Activated CD4-positive, alpha-beta memory T cell treated with anti-CD3 and anti-CD28 coated beads, Interleukin-2, amount 10 ng/mL, durations not matched to agents 7 days and 5 days (primary cell): ENCODE measurements around the gene LTBP3. TPM values are rescaled to one million over a fixed set of nuclear protein-coding genes. Genes with fewer than 3 reads are reported as not detected.

ENCODE experiments used
- CTCF ChIA-PET: fragments of 350-600 bp; sonication (Branson Sonifier 250); formaldehyde crosslinking; loops from one replicate; lab custom pipeline; 2021; ENCODE audit warnings: antibody characterized with exemption, inconsistent platforms; lab: Charles Lee
- POLR2A ChIA-PET: fragments of 350-600 bp; sonication (Branson Sonifier 250); formaldehyde crosslinking; loops from one replicate; lab custom pipeline; 2021; ENCODE audit warnings: antibody characterized with exemption; lab: Charles Lee
- DNase-seq: peaks from one replicate; pipeline ENCODE4 v3.0.0-alpha.2; 2020
- H3K27ac Mint-ChIP-seq: one replicate; pipeline ENCODE4 v1.8.0; 2021; ENCODE audit warnings: mild to moderate bottlenecking, mixed read lengths
- H3K27me3 Mint-ChIP-seq: one replicate; pipeline ENCODE4 v1.8.0; 2021; ENCODE audit warnings: mixed read lengths
- H3K36me3 Mint-ChIP-seq: one replicate; pipeline ENCODE4 v1.8.0; 2021; ENCODE audit warnings: low read depth, mixed read lengths
- H3K4me1 Mint-ChIP-seq: one replicate; pipeline ENCODE4 v1.8.0; 2021; ENCODE audit warnings: mixed read lengths
- H3K4me3 Mint-ChIP-seq: one replicate; pipeline ENCODE4 v1.8.0; 2021; ENCODE audit warnings: mild to moderate bottlenecking, mixed read lengths
- H3K9me3 Mint-ChIP-seq: one replicate; pipeline ENCODE4 v1.8.0; 2021; ENCODE audit warnings: mixed read lengths
- total RNA-seq, 2 experiments: library from RNA; stranded (reverse); gene quantifications; one replicate each; pipeline ENCODE4 v1.2.3, GENCODE V29; 2021

Gene LTBP3
- 10 to 100 TPM; 55.4 to 60.0 TPM for total RNA-seq

DNA sequence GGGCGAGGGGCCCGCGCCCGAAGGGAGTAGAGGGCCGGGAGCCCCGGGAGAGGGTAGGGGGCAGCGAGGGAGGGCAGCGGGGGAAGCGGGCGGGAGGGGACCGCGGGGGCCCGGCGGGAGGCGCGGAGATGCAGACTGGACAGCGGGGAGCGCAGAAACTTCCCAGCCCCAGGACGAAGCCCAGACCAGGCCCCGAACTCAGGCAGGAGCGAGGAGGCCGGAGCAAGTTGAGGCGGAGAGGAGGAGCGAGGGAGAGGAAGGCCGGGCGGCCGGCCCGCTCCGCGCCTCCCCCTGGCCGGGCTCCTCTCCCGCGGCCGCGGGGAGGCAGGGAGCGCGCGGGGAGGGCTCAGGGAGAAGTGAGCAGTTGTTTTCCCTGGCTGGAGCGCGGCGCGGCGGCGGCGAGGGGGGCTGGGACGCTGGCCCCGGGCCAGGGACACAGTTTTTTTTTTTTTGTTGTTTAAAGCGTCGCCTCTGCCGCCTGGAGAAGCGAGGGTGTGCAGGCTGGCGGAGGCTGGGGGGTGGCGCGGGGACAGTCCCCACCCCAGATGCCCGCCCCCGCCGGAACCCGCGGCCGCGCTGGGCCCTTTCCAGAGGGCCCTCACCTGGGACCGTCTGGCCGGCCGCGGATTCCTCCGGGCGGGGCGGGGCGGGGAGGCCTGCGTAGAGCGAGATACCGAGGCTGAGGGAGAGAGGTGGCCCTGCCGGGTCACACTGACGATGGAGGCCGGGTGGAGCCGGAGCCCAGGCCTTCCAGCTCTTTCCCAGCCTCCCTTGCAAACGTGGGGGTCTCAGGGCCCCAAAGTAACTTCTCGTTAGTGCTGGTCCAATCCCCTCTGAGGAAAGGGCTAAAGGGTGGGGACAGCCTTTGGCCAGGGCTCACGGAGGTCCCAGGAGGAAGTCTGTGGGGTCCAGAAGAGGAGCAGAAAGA lies at the start of gene LTBP3:
Gene LTBP3, minus strand, starts transcription at position 358 of the 928 bp plus-strand sequence. CDS start 400 bp downstream, outside the sequence.
- H3K36me3 Mint-ChIP-seq, result no peaks in the 10 kb centered on the region
- peak within 1 kb of the TSS; percentile 74 for H3K4me3 Mint-ChIP-seq
- no peaks in the 10 kb centered on the region for H3K9me3 Mint-ChIP-seq
- peak within 1 kb of the TSS; percentile 74 for H3K27ac Mint-ChIP-seq
- H3K4me1 Mint-ChIP-seq, result peaks cover 56% of the 10 kb centered on the region
- no peaks in the 10 kb centered on the region for H3K27me3 Mint-ChIP-seq
- POLR2A ChIA-PET, result interaction anchor here (0.9 to 4.1 kb wide), 8 partner anchors 12 to 60 kb away, joined by 3 to 31 read pairs (median 3); partner anchors contain the start of genes EHBP1L1, FAM89B, PCNX3 and ZNRD2
- CTCF ChIA-PET, result interaction anchor here (0.7 to 1.2 kb wide), 3 partner anchors 14 to 46 kb away, joined by 3 read pairs; partner anchors contain the start of gene FAM89B
- DNase-seq, result no peak

DNA sequence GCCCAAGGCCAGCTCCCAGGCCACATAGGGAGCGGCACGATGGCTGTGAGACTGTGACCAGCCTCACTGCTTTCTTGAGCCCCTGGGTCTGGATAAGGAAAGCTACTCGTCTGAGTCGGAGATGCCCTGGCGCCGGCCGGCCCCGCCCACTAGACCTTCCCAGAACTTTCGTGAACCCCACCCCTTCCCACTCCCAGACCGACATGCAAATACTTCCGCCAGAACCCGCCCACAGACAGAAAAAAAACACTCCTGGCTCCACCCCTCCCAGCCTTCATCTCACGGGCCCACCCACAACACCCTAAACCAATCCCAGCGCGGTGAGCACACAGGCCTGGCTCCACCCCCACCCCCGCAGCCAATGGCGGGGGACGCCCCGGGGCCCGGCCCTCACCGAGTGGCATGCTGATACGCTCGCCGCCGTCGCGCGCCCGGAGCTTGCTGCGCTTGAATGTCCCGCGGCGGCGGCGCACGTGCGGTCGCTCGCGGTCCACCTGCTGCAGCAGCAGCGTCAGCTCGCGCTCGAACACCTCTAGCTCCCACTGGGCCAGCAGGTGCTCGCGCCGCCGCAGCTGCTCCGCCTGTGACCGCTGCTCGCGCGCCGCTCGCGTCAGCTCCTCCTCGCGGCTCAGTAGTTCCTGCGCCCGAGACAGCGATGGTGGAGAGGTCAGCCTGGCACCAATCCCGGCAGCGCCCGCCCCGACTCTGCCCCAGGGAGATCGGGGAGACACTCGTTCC lies 48.9 kb upstream of the LTBP3 start:
- Mint-ChIP-seq H3K4me3 (no peak overlapping the region), H3K27me3 (no peaks in the 10 kb centered on the region), H3K9me3 (no peaks in the 10 kb centered on the region), H3K27ac (no peak overlapping the region), H3K4me1 (peaks cover 38% of the 10 kb centered on the region), H3K36me3 (peaks cover 64% of the 10 kb centered on the region)
- no peak for DNase-seq
- CTCF ChIA-PET, result no interaction called here
- POLR2A ChIA-PET, result no interaction called here

DNA sequence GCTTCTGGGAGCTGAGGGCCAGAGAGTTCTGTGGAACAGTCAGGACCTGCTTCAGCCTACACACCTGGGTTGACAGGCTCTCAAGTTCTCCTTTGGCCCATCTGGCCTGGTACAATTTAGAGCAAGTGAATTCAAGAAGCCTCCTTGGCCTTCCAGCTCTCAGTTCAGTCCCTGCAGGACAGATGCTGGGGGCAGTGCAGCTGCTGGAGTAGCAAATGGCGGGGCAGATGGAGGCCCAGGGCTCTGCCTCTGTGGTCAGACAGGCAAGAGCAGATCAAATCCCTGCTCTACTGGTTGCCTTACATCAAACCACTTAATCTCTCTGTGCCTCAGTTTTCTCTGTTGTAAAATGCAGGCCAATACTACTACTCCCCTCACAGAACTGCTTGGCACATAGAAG lies 46.1 kb upstream of the LTBP3 start:
- Mint-ChIP-seq H3K4me1 (peaks cover 11% of the 10 kb centered on the region), H3K27me3 (no peaks in the 10 kb centered on the region), H3K36me3 (peaks cover 43% of the 10 kb centered on the region), H3K9me3 (no peaks in the 10 kb centered on the region), H3K4me3 (no peak overlapping the region), H3K27ac (no peak overlapping the region)
- no peak for DNase-seq
- POLR2A ChIA-PET, result interaction anchor here (1.1 to 3.2 kb wide), 5 partner anchors 8 to 26 kb away, joined by 3 to 18 read pairs (median 4); partner anchors contain the start of genes KCNK7, MAP3K11 and PCNX3
- CTCF ChIA-PET, result interaction anchor here (1.1 to 2.2 kb wide), 5 partner anchors 10 to 64 kb away, joined by 3 to 10 read pairs (median 4); no protein-coding TSS in a partner anchor

DNA sequence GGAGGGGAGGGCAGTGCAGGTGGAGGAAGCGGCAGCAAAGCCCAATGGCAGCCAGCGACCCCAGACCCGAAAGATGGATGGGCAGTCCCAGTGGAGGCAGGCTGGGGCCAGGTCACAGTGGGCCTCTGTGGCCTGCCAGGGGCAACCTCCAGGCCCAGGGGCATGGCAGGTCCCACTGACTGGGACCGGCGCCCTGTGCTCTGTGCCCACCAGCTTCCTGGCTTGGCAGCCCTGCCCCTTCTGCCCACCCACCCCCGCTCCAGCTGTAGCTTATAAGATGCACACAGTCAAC lies 41.7 kb upstream of the LTBP3 start:
- peaks cover 31% of the 10 kb centered on the region for H3K36me3 Mint-ChIP-seq

DNA sequence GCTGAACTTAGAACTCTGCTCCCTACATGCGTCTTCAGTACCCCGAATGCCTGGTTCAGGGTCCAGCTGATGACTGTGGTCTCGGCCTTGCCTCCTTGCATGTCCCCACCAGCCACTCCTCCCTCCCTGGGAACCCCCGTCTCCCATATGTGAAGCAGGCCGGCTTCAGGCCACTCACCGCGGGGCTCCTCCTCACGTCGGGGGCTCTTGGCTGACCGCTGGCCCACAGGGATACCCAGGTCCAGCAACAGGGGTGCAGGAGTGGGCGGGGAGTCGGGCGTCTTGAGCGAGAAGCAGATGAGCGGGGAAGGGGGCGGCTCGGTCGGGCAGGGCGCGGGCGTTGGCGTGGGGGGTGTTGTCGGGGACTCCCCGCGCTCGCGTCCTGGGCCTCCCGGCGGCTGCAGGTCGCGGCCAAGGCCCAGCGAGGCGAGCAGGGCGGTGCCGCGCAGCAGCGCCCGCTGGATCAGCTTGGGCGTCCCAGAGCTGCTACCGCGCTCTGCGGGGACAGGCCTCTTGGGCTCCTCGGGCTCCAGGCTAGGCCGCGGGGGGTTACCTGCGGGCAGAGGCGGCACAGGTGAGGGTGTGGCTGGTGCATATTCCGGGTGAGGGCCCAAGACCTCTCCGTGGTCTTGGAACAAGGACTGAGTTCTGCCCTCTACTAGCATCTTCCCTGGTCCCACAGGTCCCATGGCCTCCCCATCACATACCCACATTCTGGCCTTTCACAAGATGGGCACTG lies 41.2 kb upstream of the LTBP3 start:
- Mint-ChIP-seq H3K27me3 (no peaks in the 10 kb centered on the region), H3K4me3 (no peak overlapping the region), H3K9me3 (no peaks in the 10 kb centered on the region), H3K27ac (no peak overlapping the region), H3K36me3 (peaks cover 29% of the 10 kb centered on the region), H3K4me1 (peaks cover 20% of the 10 kb centered on the region)
- ChIA-PET POLR2A (no interaction called here), CTCF (no interaction called here)
- no peak for DNase-seq

More for the DNA sequence above, 41.7 kb upstream of the LTBP3 start:
- Mint-ChIP-seq H3K27me3 (no peaks in the 10 kb centered on the region), H3K4me3 (no peak overlapping the region), H3K9me3 (no peaks in the 10 kb centered on the region), H3K27ac (no peak overlapping the region), H3K4me1 (peaks cover 16% of the 10 kb centered on the region)
- no peak for DNase-seq
- POLR2A ChIA-PET, result interaction anchor here (1.0 to 1.3 kb wide), 3 partner anchors 13 to 23 kb away, joined by 3 to 4 read pairs (median 3); partner anchors contain the start of gene PCNX3
- CTCF ChIA-PET, result no interaction called here

- ChIA-PET POLR2A (interaction anchor here (0.7 to 1.2 kb wide), 3 partner anchors 11 to 41 kb away, joined by 3 to 5 read pairs (median 3); no protein-coding TSS in a partner anchor), CTCF (no interaction called here)
- DNase-seq, result no peak
- no peak overlapping the region for H3K4me3 Mint-ChIP-seq
- peaks cover 27% of the 10 kb centered on the region for H3K4me1 Mint-ChIP-seq
- H3K36me3 Mint-ChIP-seq, result peaks cover 20% of the 10 kb centered on the region
- H3K27ac Mint-ChIP-seq, result no peak overlapping the region
- H3K9me3 Mint-ChIP-seq, result no peaks in the 10 kb centered on the region
- no peaks in the 10 kb centered on the region for H3K27me3 Mint-ChIP-seq
Observed at GRCh38 chr11:65598258-65598699, 40.1 kb upstream of the LTBP3 start.

GRCh38 chr11:65596520-65596919 lies 38.4 kb upstream of the LTBP3 start:
- Mint-ChIP-seq H3K9me3 (no peaks in the 10 kb centered on the region), H3K27ac (peak overlapping the region; percentile 58), H3K4me3 (no peak overlapping the region), H3K36me3 (peaks cover 18% of the 10 kb centered on the region), H3K4me1 (peaks cover 27% of the 10 kb centered on the region), H3K27me3 (no peaks in the 10 kb centered on the region)
- no peak for DNase-seq
- ChIA-PET POLR2A (interaction anchor here (1.3 to 5.4 kb wide), 7 partner anchors 8 to 36 kb away, joined by 4 to 42 read pairs (median 8); partner anchors contain the start of genes EHBP1L1, FAM89B, MAP3K11 and PCNX3), CTCF (interaction anchor here (1.1 to 1.3 kb wide), 2 partner anchors 9 to 56 kb away, joined by 3 to 7 read pairs; no protein-coding TSS in a partner anchor)

DNA sequence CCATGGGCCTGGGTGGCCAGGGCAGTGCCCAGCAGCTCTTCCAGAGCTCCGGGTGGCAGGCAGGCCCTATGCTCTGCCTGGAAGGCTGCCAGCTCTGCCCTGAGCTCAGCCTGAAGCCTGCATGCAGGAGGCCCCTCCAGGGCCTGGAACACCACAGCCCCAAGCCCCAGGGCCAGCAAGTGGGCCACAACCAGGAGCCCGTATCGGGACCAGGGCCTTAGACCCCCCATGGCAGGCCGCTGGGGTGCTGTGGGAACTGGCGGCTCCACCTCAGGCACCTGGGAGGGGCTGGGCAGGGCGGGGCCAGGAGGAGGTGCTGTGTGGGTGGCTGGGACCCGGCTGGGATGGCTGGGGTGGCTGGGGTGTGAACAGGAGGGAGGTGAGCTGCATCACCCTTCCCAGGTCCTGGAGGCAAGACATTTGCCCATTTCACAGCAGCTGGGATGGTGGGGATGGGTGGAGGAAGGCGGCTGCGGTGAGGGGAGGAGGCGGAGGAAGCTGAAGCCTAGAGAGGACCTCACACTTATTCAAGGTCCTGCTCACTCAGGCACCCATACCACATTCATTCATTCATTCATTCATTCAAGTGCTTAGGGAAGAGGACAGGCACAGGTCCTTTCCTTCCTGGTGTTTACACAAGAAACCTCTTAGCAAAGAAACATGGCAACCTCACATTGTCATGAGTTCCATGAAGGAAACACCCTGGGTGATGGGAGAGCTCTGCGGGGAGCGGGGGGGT lies 37.6 kb upstream of the LTBP3 start, which contains the start of gene KCNK7:
Gene KCNK7, minus strand, starts transcription at position 258 of the 739 bp plus-strand sequence. Its CDS starts 28 bp downstream, at position 230.
- CTCF ChIA-PET, result interaction anchor here (0.7 to 3.0 kb wide), 7 partner anchors 9 to 790 kb away, joined by 3 to 12 read pairs (median 5); partner anchors contain the start of genes EHBP1L1 and PCNX3
- Mint-ChIP-seq H3K27me3 (no peaks in the 10 kb centered on the region), H3K27ac (peak within 1 kb of the TSS; percentile 75), H3K4me3 (no peak within 1 kb of the TSS), H3K4me1 (peaks cover 27% of the 10 kb centered on the region), H3K9me3 (no peaks in the 10 kb centered on the region), H3K36me3 (peaks cover 22% of the 10 kb centered on the region)
- POLR2A ChIA-PET, result interaction anchor here (0.8 to 5.4 kb wide), 10 partner anchors 9 to 53 kb away, joined by 3 to 42 read pairs (median 7); partner anchors contain the start of genes EHBP1L1, FAM89B, MAP3K11 and PCNX3
- DNase-seq, result no peak

GRCh38 chr11:65595131-65595530 lies 37.0 kb upstream of the LTBP3 start:
- no peaks in the 10 kb centered on the region for H3K27me3 Mint-ChIP-seq
- CTCF ChIA-PET, result interaction anchor here (1.3 to 3.0 kb wide), 6 partner anchors 8 to 43 kb away, joined by 5 to 29 read pairs (median 10); partner anchors contain the start of genes EHBP1L1, FAM89B, PCNX3 and ZNRD2
- H3K9me3 Mint-ChIP-seq, result no peaks in the 10 kb centered on the region
- H3K4me1 Mint-ChIP-seq, result peaks cover 27% of the 10 kb centered on the region
- DNase-seq, result no peak
- H3K36me3 Mint-ChIP-seq, result peaks cover 27% of the 10 kb centered on the region
- H3K4me3 Mint-ChIP-seq, result no peak overlapping the region
- H3K27ac Mint-ChIP-seq, result peak overlapping the region; percentile 75
- POLR2A ChIA-PET, result interaction anchor here (0.8 to 5.4 kb wide), 9 partner anchors 9 to 54 kb away, joined by 3 to 42 read pairs (median 8); partner anchors contain the start of genes EHBP1L1, FAM89B, MAP3K11 and PCNX3

GRCh38 chr11:65593518-65594414 lies 35.6 kb upstream of the LTBP3 start:
- H3K27ac Mint-ChIP-seq, result peak overlapping the region; percentile 29
- peaks cover 33% of the 10 kb centered on the region for H3K4me1 Mint-ChIP-seq
- ChIA-PET POLR2A (interaction anchor here (0.7 to 5.4 kb wide), 11 partner anchors 10 to 53 kb away, joined by 3 to 42 read pairs (median 5); partner anchors contain the start of genes EHBP1L1, FAM89B, MAP3K11 and PCNX3), CTCF (interaction anchor here (0.6 to 3.0 kb wide), 23 partner anchors 9 to 623 kb away, joined by 3 to 37 read pairs (median 5); partner anchors contain the start of genes DPF2, EHBP1L1, FAM89B and MAP3K11)
- H3K9me3 Mint-ChIP-seq, result no peaks in the 10 kb centered on the region
- H3K4me3 Mint-ChIP-seq, result no peak overlapping the region
- H3K27me3 Mint-ChIP-seq, result no peaks in the 10 kb centered on the region
- H3K36me3 Mint-ChIP-seq, result peaks cover 27% of the 10 kb centered on the region
- DNase-seq, result no peak
